Astrocyte (in vitro differentiated cells and primary cell): Measurements from ENCODE around the gene GNAQ. TPM values are rescaled to one million over a fixed set of nuclear protein-coding genes. Genes with fewer than 3 reads are reported as not detected.
A peak's percentile ranks its signal among the peaks of the same experiment; 100 is the strongest.

Experiments used
- DNase-seq: peaks from one replicate; pipeline ENCODE4 v3.0.0-alpha.2; 2010; ENCODE audit warnings: low read depth
- FAIRE-seq: peaks from 2 replicates; lab custom pipeline; 2011; peaks lifted over from hg19 to GRCh38; lab: Jason Lieb, UNC
- H2AFZ ChIP-seq: 2 replicates; pipeline ENCODE4 v1.6.0; 2012; ENCODE audit warnings: low read depth, low read length, inconsistent platforms
- H3K27ac ChIP-seq: 2 replicates; pipeline ENCODE4 v1.5.1; 2011; ENCODE audit warnings: low read depth, low read length, inconsistent platforms
- H3K27me3 ChIP-seq: 2 replicates; pipeline ENCODE4 v1.6.0; 2011; ENCODE audit warnings: low read length, inconsistent platforms; ENCODE audit not compliant: insufficient read depth
- H3K36me3 ChIP-seq: 2 replicates; pipeline ENCODE4 v1.5.1; 2011; ENCODE audit warnings: low read length, inconsistent platforms; ENCODE audit not compliant: insufficient read depth
- H3K4me1 ChIP-seq: 2 replicates; pipeline ENCODE4 v1.5.1; 2011; ENCODE audit warnings: low read length, inconsistent platforms; ENCODE audit not compliant: insufficient read depth
- H3K4me2 ChIP-seq: 2 replicates; pipeline ENCODE4 v1.6.0; 2012; ENCODE audit warnings: low read length, inconsistent platforms
- H3K4me3 ChIP-seq: 2 replicates; pipeline ENCODE4 v1.5.1; 2011; ENCODE audit warnings: low read depth, mild to moderate bottlenecking, low read length, inconsistent platforms; ENCODE audit not compliant: insufficient read depth
- H3K79me2 ChIP-seq: 2 replicates; pipeline ENCODE4 v1.6.0; 2012; ENCODE audit warnings: mild to moderate bottlenecking, low read length, inconsistent platforms; ENCODE audit not compliant: insufficient read depth
- H3K9ac ChIP-seq: 2 replicates; pipeline ENCODE4 v1.6.0; 2012; ENCODE audit warnings: mild to moderate bottlenecking, low read length, inconsistent platforms
- H3K9me3 ChIP-seq: 2 replicates; pipeline ENCODE4 v1.5.1; 2012; ENCODE audit warnings: low read depth, mild to moderate bottlenecking, low read length, inconsistent platforms; ENCODE audit not compliant: insufficient read depth
- H4K20me1 ChIP-seq: 2 replicates; pipeline ENCODE4 v1.6.0; 2012; ENCODE audit warnings: low read length, inconsistent platforms; ENCODE audit not compliant: insufficient read depth
- H3K27ac Mint-ChIP-seq: one replicate; pipeline ENCODE4 v1.8.0; 2021; ENCODE audit warnings: mild to moderate bottlenecking, mixed read lengths; ENCODE audit not compliant: unreplicated experiment
- H3K27me3 Mint-ChIP-seq: one replicate; pipeline ENCODE4 v1.8.0; 2021; ENCODE audit warnings: low read depth, mixed read lengths; ENCODE audit not compliant: unreplicated experiment
- H3K36me3 Mint-ChIP-seq: one replicate; pipeline ENCODE4 v1.8.0; 2021; ENCODE audit warnings: low read depth, mixed read lengths; ENCODE audit not compliant: unreplicated experiment
- H3K4me1 Mint-ChIP-seq: one replicate; pipeline ENCODE4 v1.8.0; 2021; ENCODE audit warnings: low read depth, mixed read lengths; ENCODE audit not compliant: unreplicated experiment
- H3K4me3 Mint-ChIP-seq: one replicate; pipeline ENCODE4 v1.8.0; 2021; ENCODE audit warnings: mild to moderate bottlenecking, moderate library complexity, mixed read lengths; ENCODE audit not compliant: unreplicated experiment
- H3K9me3 Mint-ChIP-seq: one replicate; pipeline ENCODE4 v1.8.0; 2021; ENCODE audit warnings: mild to moderate bottlenecking, mixed read lengths; ENCODE audit not compliant: unreplicated experiment
- CTCF ChIP-seq: IDR thresholded peaks from 2 replicates; pipeline ENCODE4 v1.5.1; 2011; ENCODE audit warnings: low read depth, mild to moderate bottlenecking, inconsistent platforms, low read length, moderate library complexity; ENCODE audit not compliant: insufficient read depth
- EZH2 ChIP-seq: IDR thresholded peaks from 2 replicates; pipeline ENCODE4 v1.6.1; 2012; ENCODE audit warnings: mild to moderate bottlenecking, low read length, inconsistent platforms; ENCODE audit not compliant: insufficient read depth
- total RNA-seq: library from RNA; stranded (reverse); gene quantifications from 2 replicates; pipeline ENCODE4 v1.2.1, GENCODE V29; 2021

GNAQ gene
- total RNA-seq, 1 donor from 2014 or later: 74.9 TPM

- Histone ChIP-seq H3K27me3 (no peaks in the 10 kb centered on the region), H3K36me3 (no peaks in the 10 kb centered on the region), H3K4me1 (peaks cover 13% of the 10 kb centered on the region), H3K9me3 (no peaks in the 10 kb centered on the region), H3K27ac (no peak overlapping the region), H3K4me2 (peak overlapping the region; percentile 52), H3K9ac (no peak overlapping the region), H2AFZ (peak overlapping the region; percentile 48), H3K79me2 (peaks cover 6% of the 10 kb centered on the region), H4K20me1 (peaks cover 2% of the 10 kb centered on the region), H3K4me3 (no peak overlapping the region)
- DNase-seq (peak; percentile 60), FAIRE-seq (peak; percentile 65)
- H3K4me3 Mint-ChIP-seq: no peak overlapping the region
- TF ChIP-seq EZH2 (no peak), CTCF (peak; percentile 90)
- peak overlapping the region; percentile 1 for H3K27ac Mint-ChIP-seq
- peaks cover 27% of the 10 kb centered on the region for H3K4me1 Mint-ChIP-seq
- H3K27me3 Mint-ChIP-seq: no peaks in the 10 kb centered on the region
- peaks cover under 1% of the 10 kb centered on the region for H3K36me3 Mint-ChIP-seq
- no peaks in the 10 kb centered on the region for H3K9me3 Mint-ChIP-seq
Observed at GRCh38 chr9:78035383-78035993, 3.9 kb upstream of the GNAQ start.

GRCh38 chr9:78033870-78034269, 2.3 kb upstream of the GNAQ start:
- H3K27ac Mint-ChIP-seq: no peak overlapping the region
- no peak overlapping the region for H3K9ac ChIP-seq

More at GRCh38 chr9:78033870-78034269, 2.3 kb upstream of the GNAQ start:
- Histone ChIP-seq H3K4me1 (peaks cover 17% of the 10 kb centered on the region), H3K4me3 (no peak overlapping the region), H3K27me3 (no peaks in the 10 kb centered on the region), H2AFZ (no peak overlapping the region), H3K4me2 (no peak overlapping the region), H3K36me3 (no peaks in the 10 kb centered on the region), H3K27ac (no peak overlapping the region), H3K9me3 (no peaks in the 10 kb centered on the region), H4K20me1 (peaks cover 19% of the 10 kb centered on the region), H3K79me2 (peaks cover 22% of the 10 kb centered on the region)
- H3K4me3 Mint-ChIP-seq: peak overlapping the region; percentile 52
- no peaks in the 10 kb centered on the region for H3K9me3 Mint-ChIP-seq
- peaks cover 23% of the 10 kb centered on the region for H3K4me1 Mint-ChIP-seq
- TF ChIP-seq CTCF (no peak), EZH2 (no peak)
- DNase-seq: no peak
- peaks cover 2% of the 10 kb centered on the region for H3K36me3 Mint-ChIP-seq
- FAIRE-seq: no peak
- H3K27me3 Mint-ChIP-seq: no peaks in the 10 kb centered on the region
